Liver (tissue), 9 donors: ENCODE measurements around the gene GRIK1. TPM values are rescaled to one million over a fixed set of nuclear protein-coding genes. Genes with fewer than 3 reads are reported as not detected.

ENCODE experiments used
- DNase-seq: peaks from one replicate; pipeline ENCODE4 v3.0.0-alpha.2; 2017; ENCODE audit warnings: low spot score
- H3K27ac ChIP-seq, 2 donors: one replicate each; pipeline ENCODE4 v1.7.0; 2013; ENCODE audit warnings: inconsistent platforms in 2 of 2, low read length in 2 of 2, control low read depth in 1 of 2, low read depth in 1 of 2, mild to moderate bottlenecking in 1 of 2
- H3K27me3 ChIP-seq, 4 donors: one replicate each; pipeline versions ENCODE4 v1.6.1 to v1.7.0; 2013; ENCODE audit warnings: low read length in 3 of 4, inconsistent platforms in 1 of 4, mild to moderate bottlenecking in 1 of 4, moderate library complexity in 1 of 4; ENCODE audit not compliant: control insufficient read depth in 4 of 4, insufficient read depth in 4 of 4
- H3K36me3 ChIP-seq, 4 donors: one replicate each; pipeline versions ENCODE4 v1.6.1 to v1.7.0; 2013; ENCODE audit warnings: low read length in 3 of 4, mild to moderate bottlenecking in 3 of 4, low read depth in 1 of 4, moderate library complexity in 1 of 4; ENCODE audit not compliant: control insufficient read depth in 4 of 4, insufficient read depth in 3 of 4
- H3K4me1 ChIP-seq, 4 donors: one replicate each; pipeline versions ENCODE4 v1.6.1 to v1.7.0; 2013; ENCODE audit warnings: low read length in 3 of 4, mild to moderate bottlenecking in 3 of 4, moderate library complexity in 1 of 4; ENCODE audit not compliant: control insufficient read depth in 4 of 4, insufficient read depth in 4 of 4
- H3K4me3 ChIP-seq, 3 donors: one replicate each; pipeline versions ENCODE4 v1.6.1 to v1.7.0; 2013; ENCODE audit warnings: low read length in 3 of 3, control low read depth in 1 of 3, low read depth in 1 of 3, mild to moderate bottlenecking in 1 of 3
- H3K9ac ChIP-seq, 2 donors: one replicate each; pipeline ENCODE4 v1.7.0; 2013; ENCODE audit warnings: low read length in 2 of 2, mild to moderate bottlenecking in 2 of 2, moderate library complexity in 2 of 2, control low read depth in 1 of 2, low read depth in 1 of 2
- H3K9me3 ChIP-seq, 4 donors: one replicate each; pipeline versions ENCODE4 v1.6.1 to v1.7.0; 2013; ENCODE audit warnings: low read length in 3 of 4; ENCODE audit not compliant: control insufficient read depth in 4 of 4
- ATF3 ChIP-seq: IDR thresholded peaks from 2 replicates; pipeline ENCODE4 v1.6.1; 2016; ENCODE audit warnings: antibody characterized with exemption
- CTCF ChIP-seq: fragments of 150-350 bp; IDR thresholded peaks from 2 replicates; pipeline ENCODE4 v1.5.1; 2017; ENCODE audit warnings: improper control_type of control experiment, low read depth, low read length; ENCODE audit not compliant: missing input control
- EGR1 ChIP-seq, 2 donors: IDR thresholded peaks; 2 replicates each; pipeline ENCODE4 v1.6.1; 2016 to 2018; ENCODE audit warnings: antibody characterized with exemption in 2 of 2, low read depth in 2 of 2
- FOXA1 ChIP-seq: IDR thresholded peaks from 2 replicates; pipeline ENCODE4 v1.6.1; 2016; ENCODE audit warnings: antibody characterized with exemption
- FOXA2 ChIP-seq: IDR thresholded peaks from 2 replicates; pipeline ENCODE4 v1.6.1; 2016; ENCODE audit warnings: antibody characterized with exemption
- GABPA ChIP-seq, 2 donors: IDR thresholded peaks in 1 of 2; conservative IDR thresholded peaks in 1 of 2; 2 replicates each; pipeline ENCODE4 v1.6.1; 2016; ENCODE audit warnings: antibody characterized with exemption in 2 of 2, mild to moderate bottlenecking in 1 of 2, moderate library complexity in 1 of 2
- HNF4A ChIP-seq, 2 donors: conservative IDR thresholded peaks; 2 replicates each; pipeline ENCODE4 v1.6.1; 2016; ENCODE audit warnings: antibody characterized with exemption in 2 of 2, mild to moderate bottlenecking in 2 of 2
- JUND ChIP-seq, 2 donors: IDR thresholded peaks; 2 replicates each; pipeline ENCODE4 v1.6.1; 2016; ENCODE audit warnings: antibody characterized with exemption in 2 of 2
- MAX ChIP-seq: IDR thresholded peaks from 2 replicates; pipeline ENCODE4 v1.6.1; 2016; ENCODE audit warnings: antibody characterized with exemption
- NR2F2 ChIP-seq: IDR thresholded peaks from 2 replicates; pipeline ENCODE4 v1.6.1; 2016; ENCODE audit warnings: antibody characterized with exemption
- RAD21 ChIP-seq, 2 donors: IDR thresholded peaks; 2 replicates each; pipeline ENCODE4 v1.6.1; 2016; ENCODE audit warnings: antibody characterized with exemption in 2 of 2, mild to moderate bottlenecking in 2 of 2
- REST ChIP-seq: IDR thresholded peaks from 2 replicates; pipeline ENCODE4 v1.6.1; 2016; ENCODE audit warnings: antibody characterized with exemption, mild to moderate bottlenecking
- RXRA ChIP-seq, 2 donors: IDR thresholded peaks; 2 replicates each; pipeline ENCODE4 v1.6.1; 2017 to 2018; ENCODE audit warnings: antibody characterized with exemption in 2 of 2, mild to moderate bottlenecking in 1 of 2
- SP1 ChIP-seq: IDR thresholded peaks from 2 replicates; pipeline ENCODE4 v1.6.1; 2018; ENCODE audit warnings: antibody characterized with exemption, mild to moderate bottlenecking
- TAF1 ChIP-seq: conservative IDR thresholded peaks from 2 replicates; pipeline ENCODE4 v1.6.1; 2016; ENCODE audit warnings: antibody characterized with exemption, mild to moderate bottlenecking
- YY1 ChIP-seq: IDR thresholded peaks from 2 replicates; pipeline ENCODE4 v1.6.1; 2016; ENCODE audit warnings: antibody characterized with exemption, mild to moderate bottlenecking
- ZBTB33 ChIP-seq: IDR thresholded peaks from 2 replicates; pipeline ENCODE4 v1.6.1; 2016; ENCODE audit warnings: antibody characterized with exemption
- WGBS: extraction: QIAGEN DNeasy Blood & Tissue Kit; methylation state at CpG from one replicate; pipeline ENCODE4 v1.1.7; 2013; 5-methylcytosine and 5-hydroxymethylcytosine counted together
- polyA plus RNA-seq, 2 donors: library from polyadenylated mRNA; stranded (reverse) in 1 of 2; unstranded in 1 of 2; fragments of 200-250 nt in 1 of 2; fragments of >200 nt in 1 of 2; fragmentation: Nextera tagmentation in 1 of 2; extraction: Ambion mirVana in 1 of 2; gene quantifications; one replicate each; pipeline versions ENCODE4 v1.2.1 to v1.2.3, GENCODE V29; 2013 to 2015
- total RNA-seq, 2 donors: library from RNA; depleted of rRNA; stranded (reverse); fragments of >200 nt; gene quantifications; one replicate each; pipeline ENCODE4 v1.2.3, GENCODE V29; 2014
- donor health status: healthy.
- donor health status: healthy.
- donor health status: healthy.
- donor health status: healthy.
- donor health status: healthy.

Gene GRIK1
- total and polyA plus RNA-seq, 4 donors, result 0.02 to 0.14 (median 0.05) TPM; not detected in 1

GRCh38 chr21:29763674-29764073 is 176.1 kb downstream of the GRIK1 start:
- H3K9me3 ChIP-seq, result no peaks in the 10 kb centered on the region
- no peak for DNase-seq
- H3K27ac ChIP-seq, result no peak overlapping the region
- WGBS, result 82% methylated on average over 4 of the region's 4 CpGs
- no peak overlapping the region for H3K9ac ChIP-seq
- H3K4me3 ChIP-seq, result no peak overlapping the region
- H3K27me3 ChIP-seq, result no peaks in the 10 kb centered on the region
- TF ChIP-seq JUND (IDR thresholded peaks at IDR 0.05), result no peak
- no peak for TF ChIP-seq YY1
- no peak for TF ChIP-seq RXRA (IDR thresholded peaks at IDR 0.05)
- no peak for TF ChIP-seq TAF1
- TF ChIP-seq GABPA (IDR thresholded peaks at IDR 0.05 in 1 of 2, conservative IDR thresholded peaks at IDR 0.05 in 1 of 2), result no peak
- TF ChIP-seq FOXA2, result no peak
- no peak for TF ChIP-seq ZBTB33
- no peak for TF ChIP-seq FOXA1
- no peak for TF ChIP-seq MAX
- no peak for TF ChIP-seq REST
- no peak for TF ChIP-seq HNF4A (conservative IDR thresholded peaks at IDR 0.05)
- TF ChIP-seq NR2F2, result no peak
- no peak for TF ChIP-seq RAD21 (IDR thresholded peaks at IDR 0.05)
- TF ChIP-seq ATF3, result no peak
- TF ChIP-seq SP1, result no peak
- TF ChIP-seq CTCF, result no peak
- no peak for TF ChIP-seq EGR1 (IDR thresholded peaks at IDR 0.05; ENCODE audit: low read depth in 2 of 2)
- peaks cover 0 to 1% (median 0%) of the 10 kb centered on the region in 4 donors for H3K4me1 ChIP-seq
- H3K36me3 ChIP-seq, result no peaks in the 10 kb centered on the region
